ENCODE data around the gene GDPD5. TPM values are rescaled to one million over a fixed set of nuclear protein-coding genes. Genes with fewer than 3 reads are reported as not detected.

The GDPD5 gene
- polyA plus RNA-seq, 4 donors = 7.5 to 15.4 (median 11.3) TPM

- DNase-seq (ENCODE audit: low read depth in 4 of 4, low spot score in 3 of 4) = no peak
Measured at GRCh38 chr11:75537740-75538139, 12.0 kb upstream of the GDPD5 start.

GRCh38 chr11:75536786-75537641 lies 11.3 kb upstream of the GDPD5 start:
- no peak for DNase-seq (ENCODE audit: low read depth in 4 of 4, low spot score in 3 of 4)

GRCh38 chr11:75535071-75535470 lies 9.3 kb upstream of the GDPD5 start:
- DNase-seq (ENCODE audit: low read depth in 4 of 4, low spot score in 3 of 4) = no peak

GRCh38 chr11:75534259-75535069 lies 8.7 kb upstream of the GDPD5 start:
- DNase-seq (ENCODE audit: low read depth in 4 of 4, low spot score in 3 of 4) = no peak

- no peak for DNase-seq (ENCODE audit: low read depth in 4 of 4, low spot score in 3 of 4)
Measured at GRCh38 chr11:75533896-75534258, 8.1 kb upstream of the GDPD5 start.

- DNase-seq (ENCODE audit: low read depth in 4 of 4, low spot score in 3 of 4) = peak in 1 of 4 donors; percentile 46
Measured at GRCh38 chr11:75532200-75533048, 6.7 kb upstream of the GDPD5 start.

GRCh38 chr11:75531325-75531724 lies 5.6 kb upstream of the GDPD5 start:
- no peak for DNase-seq (ENCODE audit: low read depth in 4 of 4, low spot score in 3 of 4)

GRCh38 chr11:75530577-75530976 lies 4.8 kb upstream of the GDPD5 start:
- no peak for DNase-seq (ENCODE audit: low read depth in 4 of 4, low spot score in 3 of 4)

- no peak for DNase-seq (ENCODE audit: low read depth in 4 of 4, low spot score in 3 of 4)
Measured at GRCh38 chr11:75527938-75528735, 2.4 kb upstream of the GDPD5 start.

- no peak for DNase-seq (ENCODE audit: low read depth in 4 of 4, low spot score in 3 of 4)
Measured at GRCh38 chr11:75527130-75527529, 1.4 kb upstream of the GDPD5 start.

GRCh38 chr11:75526192-75526541 lies 426 bp upstream of the GDPD5 start:
- DNase-seq (ENCODE audit: low read depth in 4 of 4, low spot score in 3 of 4) = no peak

- DNase-seq (ENCODE audit: low read depth in 4 of 4, low spot score in 3 of 4) = no peak
Measured at GRCh38 chr11:75524665-75525432, 892 bp downstream of the GDPD5 start.

- no peak for DNase-seq (ENCODE audit: low read depth in 4 of 4, low spot score in 3 of 4)
Measured at GRCh38 chr11:75523811-75524664, 1.7 kb downstream of the GDPD5 start.

GRCh38 chr11:75523189-75523588 lies 2.6 kb downstream of the GDPD5 start:
- no peak for DNase-seq (ENCODE audit: low read depth in 4 of 4, low spot score in 3 of 4)

- DNase-seq (ENCODE audit: low read depth in 4 of 4, low spot score in 3 of 4) = no peak
Measured at GRCh38 chr11:75522286-75523044, 3.3 kb downstream of the GDPD5 start.

- no peak for DNase-seq (ENCODE audit: low read depth in 4 of 4, low spot score in 3 of 4)
Measured at GRCh38 chr11:75520688-75521087, 5.1 kb downstream of the GDPD5 start.

- DNase-seq (ENCODE audit: low read depth in 4 of 4, low spot score in 3 of 4) = no peak
Measured at GRCh38 chr11:75518771-75519653, 6.7 kb downstream of the GDPD5 start.

All from left renal pelvis (tissue), 4 donors.